K562 (cell line): ENCODE measurements around the gene CACNA1A. TPM values are rescaled to one million over a fixed set of nuclear protein-coding genes. Genes with fewer than 3 reads are reported as not detected.
A peak's percentile ranks its signal among the peaks of the same experiment; 100 is the strongest.

Experiments used
- BHLHE40 ChIP-seq: IDR thresholded peaks from 2 replicates; pipeline ENCODE4 v1.6.1; 2011; ENCODE audit warnings: low read length, improper control_type of control experiment
- CCNT2 ChIP-seq: IDR thresholded peaks from 2 replicates; pipeline ENCODE4 v1.6.1; 2011; ENCODE audit warnings: borderline replicate concordance, low read depth, mild to moderate bottlenecking, moderate library complexity, mixed read lengths, low read length; ENCODE audit not compliant: insufficient read length; ENCODE audit errors: extremely low read depth
- CGGBP1 ChIP-seq: fragments of 250-450 bp; sonication (Bioruptor Pico); IDR thresholded peaks from 2 replicates; pipeline ENCODE4 v1.9.0; 2021; ENCODE audit warnings: mild to moderate bottlenecking
- DNMT1 ChIP-seq: fragments of 450-650 bp; IDR thresholded peaks from 2 replicates; pipeline ENCODE4 v1.6.1; 2016; ENCODE audit warnings: antibody characterized with exemption, mild to moderate bottlenecking
- ESRRB ChIP-seq: fragments of 250-450 bp; sonication (Bioruptor Pico); IDR thresholded peaks from 2 replicates; pipeline ENCODE4 v1.5.0; 2020; ENCODE audit warnings: mild to moderate bottlenecking, moderate library complexity, borderline replicate concordance
- GTF3C2 ChIP-seq: IDR thresholded peaks from 3 replicates; pipeline ENCODE4 v1.6.1; 2011; ENCODE audit warnings: borderline replicate concordance, mild to moderate bottlenecking, moderate library complexity; ENCODE audit not compliant: insufficient read length; ENCODE audit errors: extremely low read depth
- HDAC3 ChIP-seq: fragments of 450-650 bp; IDR thresholded peaks from 2 replicates; pipeline ENCODE4 v1.6.1; 2018; ENCODE audit warnings: borderline replicate concordance, mild to moderate bottlenecking, moderate library complexity; ENCODE audit not compliant: partially characterized antibody
- IFI16 ChIP-seq: fragments of 250-450 bp; sonication (Bioruptor Pico); IDR thresholded peaks from 2 replicates; pipeline ENCODE4 v2.1.2; 2022; ENCODE audit warnings: mild to moderate bottlenecking, inconsistent platforms
- KAT7 ChIP-seq: sonication (generic); formaldehyde crosslinking; IDR thresholded peaks from 2 replicates; pipeline ENCODE4 v1.8.0; 2022; ENCODE audit warnings: missing genetic modification reagents, mild to moderate bottlenecking, borderline replicate concordance
- MAFG ChIP-seq: fragments of 450-650 bp; conservative IDR thresholded peaks from 2 replicates; pipeline ENCODE4 v1.6.1; 2016; ENCODE audit warnings: missing genetic modification characterization, missing compliant biosample characterization
- MECOM ChIP-seq: fragments of 250-450 bp; sonication (Bioruptor Pico); IDR thresholded peaks from 2 replicates; pipeline ENCODE4 v1.8.0; 2022; ENCODE audit warnings: inconsistent platforms
- NFRKB ChIP-seq: fragments of 450-650 bp; IDR thresholded peaks from 2 replicates; pipeline ENCODE4 v1.6.1; 2016; ENCODE audit warnings: low read depth
- PPARD ChIP-seq: fragments of 250-450 bp; sonication (Bioruptor Pico); IDR thresholded peaks from 2 replicates; pipeline ENCODE4 v1.8.0; 2022; ENCODE audit warnings: inconsistent platforms, mild to moderate bottlenecking, moderate library complexity
- SREBF1 ChIP-seq: fragments of 150-350 bp; IDR thresholded peaks from 2 replicates; pipeline ENCODE4 v1.6.1; 2014; ENCODE audit warnings: antibody characterized with exemption, low read depth, low read length, borderline replicate concordance
- SRSF9 ChIP-seq: fragments of 200-400 bp; formaldehyde crosslinking; IDR thresholded peaks from 2 replicates; pipeline ENCODE4 v1.6.1; 2017; ENCODE audit warnings: low read depth, low read length, borderline replicate concordance
- ZBTB1 ChIP-seq: sonication (generic); formaldehyde crosslinking; IDR thresholded peaks from 2 replicates; pipeline ENCODE4 v1.8.1; 2023; ENCODE audit warnings: missing genetic modification reagents, low read depth, mild to moderate bottlenecking, borderline replicate concordance
- ZBTB17 ChIP-seq: fragments of 450-650 bp; formaldehyde crosslinking; IDR thresholded peaks from 2 replicates; pipeline ENCODE4 v1.4.0; 2020; ENCODE audit warnings: mild to moderate bottlenecking
- ZNF146 ChIP-seq: IDR thresholded peaks from one replicate; pipeline ENCODE4 v1.6.1; 2018; ENCODE audit warnings: missing compliant biosample characterization; ENCODE audit not compliant: unreplicated experiment
- ZNF224 ChIP-seq: sonication (generic); formaldehyde crosslinking; IDR thresholded peaks from 2 replicates; pipeline ENCODE4 v1.8.0; 2022; ENCODE audit warnings: mild to moderate bottlenecking, missing genetic modification reagents
- ZNF311 ChIP-seq: fragments of 250-450 bp; sonication (Bioruptor Pico); IDR thresholded peaks from 2 replicates; pipeline ENCODE4 v1.4.0; 2020; ENCODE audit warnings: mild to moderate bottlenecking, moderate library complexity
- ZNF583 ChIP-seq: fragments of 250-450 bp; sonication (Bioruptor Pico); IDR thresholded peaks from 2 replicates; pipeline ENCODE4 v1.4.0; 2020
- polyA plus RNA-seq, 8 experiments: library from polyadenylated mRNA; depleted of rRNA in 4 of 8; stranded (reverse) in 5 of 8; unstranded in 3 of 8; fragments of >200 nt; fragmentation: Nextera tagmentation in 2 of 8; fragmentation: Illumina TruSeq in 1 of 8; extraction: Ambion mirVana in 2 of 8; extraction: Trizol in 1 of 8; gene quantifications; 2 replicates each; pipeline versions ENCODE4 v1.2.1 to v1.2.3, GENCODE V29; 2011 to 2014; ENCODE audit warnings: inconsistent platforms in 1 of 8, missing spikeins in 1 of 8
- total RNA-seq, 7 experiments: library from RNA; depleted of rRNA in 6 of 7; stranded (reverse); fragments of >200 nt in 6 of 7; fragmentation: Illumina TruSeq in 2 of 7; extraction: Trizol in 2 of 7; gene quantifications; 2 replicates each; pipeline versions ENCODE4 v1.2.1 to v1.2.3, GENCODE V29; 2011 to 2021; ENCODE audit warnings: low replicate concordance in 1 of 7
- TF ChIP-seq, protein P1 (sequence below): fragments of 250-450 bp; sonication (Bioruptor Pico); IDR thresholded peaks from 2 replicates; pipeline ENCODE4 v1.8.0; 2022; ENCODE audit warnings: moderate library complexity, mild to moderate bottlenecking, inconsistent platforms
- TF ChIP-seq, protein P2 (sequence below), 2 experiments: IDR thresholded peaks; 2 replicates each; pipeline ENCODE4 v1.6.1; 2012; ENCODE audit warnings: improper control_type of control experiment in 2 of 2, low read depth in 2 of 2, low read length in 2 of 2, borderline replicate concordance in 1 of 2

The CACNA1A gene
- total and polyA plus RNA-seq, 9 of the 15 experiments (the other 6 are each of a cell fraction or from before 2014, with no cell fraction given): 0.03 to 0.20 (median 0.09) TPM; not detected in 1

- TF ChIP-seq ESRRB (CRISPR knock-in tag) (no peak), KAT7 (CRISPR knock-in tag) (no peak; the same call in 1 of the 2 replicates), ZNF311 (CRISPR knock-in tag) (no peak), ZBTB17 (CRISPR knock-in tag) (0 out of 2 replicates have a peak, but pooled peaks have one; percentile 51), BHLHE40 (0 out of 2 replicates have a peak, but pooled peaks have one; percentile 15), DNMT1 (no peak), IFI16 (CRISPR knock-in tag) (no peak), ZBTB1 (no peak), ZNF224 (no peak), MECOM (CRISPR knock-in tag) (no peak), NFRKB (peak; percentile 55), SREBF1 (no peak), MAFG (tag) (no peak), PPARD (CRISPR knock-in tag) (no peak), ZNF583 (CRISPR knock-in tag) (no peak), ZNF146 (CRISPR knock-in tag) (no peak), CGGBP1 (no peak), CCNT2 (no peak), GTF3C2 (no peak), HDAC3 (no peak), SRSF9 (no peak)
- TF ChIP-seq, protein P1, sequence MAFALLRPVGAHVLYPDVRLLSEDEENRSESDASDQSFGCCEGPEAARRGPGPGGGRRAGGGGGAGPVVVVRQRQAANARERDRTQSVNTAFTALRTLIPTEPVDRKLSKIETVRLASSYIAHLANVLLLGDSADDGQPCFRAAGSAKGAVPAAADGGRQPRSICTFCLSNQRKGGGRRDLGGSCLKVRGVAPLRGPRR (CRISPR knock-in tag): no peak
- TF ChIP-seq, protein P2, sequence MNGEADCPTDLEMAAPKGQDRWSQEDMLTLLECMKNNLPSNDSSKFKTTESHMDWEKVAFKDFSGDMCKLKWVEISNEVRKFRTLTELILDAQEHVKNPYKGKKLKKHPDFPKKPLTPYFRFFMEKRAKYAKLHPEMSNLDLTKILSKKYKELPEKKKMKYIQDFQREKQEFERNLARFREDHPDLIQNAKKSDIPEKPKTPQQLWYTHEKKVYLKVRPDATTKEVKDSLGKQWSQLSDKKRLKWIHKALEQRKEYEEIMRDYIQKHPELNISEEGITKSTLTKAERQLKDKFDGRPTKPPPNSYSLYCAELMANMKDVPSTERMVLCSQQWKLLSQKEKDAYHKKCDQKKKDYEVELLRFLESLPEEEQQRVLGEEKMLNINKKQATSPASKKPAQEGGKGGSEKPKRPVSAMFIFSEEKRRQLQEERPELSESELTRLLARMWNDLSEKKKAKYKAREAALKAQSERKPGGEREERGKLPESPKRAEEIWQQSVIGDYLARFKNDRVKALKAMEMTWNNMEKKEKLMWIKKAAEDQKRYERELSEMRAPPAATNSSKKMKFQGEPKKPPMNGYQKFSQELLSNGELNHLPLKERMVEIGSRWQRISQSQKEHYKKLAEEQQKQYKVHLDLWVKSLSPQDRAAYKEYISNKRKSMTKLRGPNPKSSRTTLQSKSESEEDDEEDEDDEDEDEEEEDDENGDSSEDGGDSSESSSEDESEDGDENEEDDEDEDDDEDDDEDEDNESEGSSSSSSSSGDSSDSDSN (IDR thresholded peaks at IDR 0.05; ENCODE audit: borderline replicate concordance in 1 of 2, low read depth in 2 of 2, low read length in 2 of 2): no peak
Observed at GRCh38 chr19:13164343-13165161, 341.7 kb downstream of the CACNA1A start (continued).
